ENCODE measurements around the gene LEMD3.

LEMD3 gene

DNA sequence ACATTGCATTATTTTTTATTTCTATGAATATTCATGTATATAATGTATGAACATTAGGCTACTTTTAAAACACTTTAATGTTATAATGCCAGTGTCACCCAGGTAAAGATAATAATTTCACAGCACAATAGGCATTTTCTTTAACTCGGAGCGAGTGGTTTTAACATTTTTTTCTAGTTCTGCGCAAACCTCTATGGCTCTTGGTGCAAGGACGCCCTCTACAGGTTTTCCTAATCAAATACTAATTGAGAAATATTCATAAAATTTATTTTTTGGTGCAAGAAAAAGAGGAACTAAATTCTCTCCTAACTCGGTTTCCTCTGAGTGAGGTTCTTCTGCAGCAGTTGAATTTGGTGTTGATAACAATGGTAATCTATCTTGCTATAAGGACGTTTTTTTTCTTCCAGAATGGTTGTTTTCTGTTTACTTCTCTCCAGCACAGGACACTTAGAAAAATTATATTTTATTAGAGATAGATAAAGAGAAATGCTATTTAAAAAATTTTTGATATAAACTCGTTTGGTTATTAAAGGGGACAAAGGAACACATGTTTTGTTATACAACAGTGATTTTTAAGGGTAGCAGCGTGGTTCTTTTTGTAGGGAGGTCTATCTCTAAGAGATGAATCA is 45.8 kb upstream of the LEMD3 start:
- no peak overlapping the region for H3K4me3 ChIP-seq (ENCODE audit: low read depth, low read length)
- no peak overlapping the region for H3K27ac ChIP-seq (ENCODE audit: extremely low read depth, low read depth, low read length)
- H3K36me3 ChIP-seq (ENCODE audit: control insufficient read depth in 2 of 2, insufficient read depth in 1 of 2, low read length in 2 of 2) = no peaks in the 10 kb centered on the region
- no peaks in the 10 kb centered on the region for H3K9me3 ChIP-seq (ENCODE audit: control insufficient read depth, insufficient read depth, low read depth, low read length)
- POLR2A ChIA-PET = no interaction called here
- peaks cover 7% of the 10 kb centered on the region for H3K4me1 ChIP-seq (ENCODE audit: control insufficient read depth, insufficient read depth, low read length)
- CTCF ChIA-PET = interaction anchor here (0.6 to 3.4 kb wide), 33 partner anchors 9 to 1688 kb away, joined by 3 to 22 read pairs (median 3); no protein-coding TSS in a partner anchor
- TF ChIP-seq, protein P1, sequence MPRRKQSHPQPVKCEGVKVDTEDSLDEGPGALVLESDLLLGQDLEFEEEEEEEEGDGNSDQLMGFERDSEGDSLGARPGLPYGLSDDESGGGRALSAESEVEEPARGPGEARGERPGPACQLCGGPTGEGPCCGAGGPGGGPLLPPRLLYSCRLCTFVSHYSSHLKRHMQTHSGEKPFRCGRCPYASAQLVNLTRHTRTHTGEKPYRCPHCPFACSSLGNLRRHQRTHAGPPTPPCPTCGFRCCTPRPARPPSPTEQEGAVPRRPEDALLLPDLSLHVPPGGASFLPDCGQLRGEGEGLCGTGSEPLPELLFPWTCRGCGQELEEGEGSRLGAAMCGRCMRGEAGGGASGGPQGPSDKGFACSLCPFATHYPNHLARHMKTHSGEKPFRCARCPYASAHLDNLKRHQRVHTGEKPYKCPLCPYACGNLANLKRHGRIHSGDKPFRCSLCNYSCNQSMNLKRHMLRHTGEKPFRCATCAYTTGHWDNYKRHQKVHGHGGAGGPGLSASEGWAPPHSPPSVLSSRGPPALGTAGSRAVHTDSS (tag by site-specific recombination; IDR thresholded peaks at IDR 0.05) = no peak
- TF ChIP-seq ZNF654 (tag by site-specific recombination; IDR thresholded peaks at IDR 0.05; ENCODE audit: low read depth) = peak; percentile 78
- no peak for TF ChIP-seq ZNF112 (tag by site-specific recombination; IDR thresholded peaks at IDR 0.05)
- no peak for TF ChIP-seq ZNF521 (tag by site-specific recombination; IDR thresholded peaks at IDR 0.05)
- TF ChIP-seq ZFP41 (tag by site-specific recombination; IDR thresholded peaks at IDR 0.05; ENCODE audit: borderline replicate concordance) = no peak
- TF ChIP-seq FEZF1 (tag by site-specific recombination; IDR thresholded peaks at IDR 0.05) = no peak
- no peak for TF ChIP-seq ZNF670 (tag by site-specific recombination; IDR thresholded peaks at IDR 0.05; ENCODE audit: low read depth)
- TF ChIP-seq, protein P2, sequence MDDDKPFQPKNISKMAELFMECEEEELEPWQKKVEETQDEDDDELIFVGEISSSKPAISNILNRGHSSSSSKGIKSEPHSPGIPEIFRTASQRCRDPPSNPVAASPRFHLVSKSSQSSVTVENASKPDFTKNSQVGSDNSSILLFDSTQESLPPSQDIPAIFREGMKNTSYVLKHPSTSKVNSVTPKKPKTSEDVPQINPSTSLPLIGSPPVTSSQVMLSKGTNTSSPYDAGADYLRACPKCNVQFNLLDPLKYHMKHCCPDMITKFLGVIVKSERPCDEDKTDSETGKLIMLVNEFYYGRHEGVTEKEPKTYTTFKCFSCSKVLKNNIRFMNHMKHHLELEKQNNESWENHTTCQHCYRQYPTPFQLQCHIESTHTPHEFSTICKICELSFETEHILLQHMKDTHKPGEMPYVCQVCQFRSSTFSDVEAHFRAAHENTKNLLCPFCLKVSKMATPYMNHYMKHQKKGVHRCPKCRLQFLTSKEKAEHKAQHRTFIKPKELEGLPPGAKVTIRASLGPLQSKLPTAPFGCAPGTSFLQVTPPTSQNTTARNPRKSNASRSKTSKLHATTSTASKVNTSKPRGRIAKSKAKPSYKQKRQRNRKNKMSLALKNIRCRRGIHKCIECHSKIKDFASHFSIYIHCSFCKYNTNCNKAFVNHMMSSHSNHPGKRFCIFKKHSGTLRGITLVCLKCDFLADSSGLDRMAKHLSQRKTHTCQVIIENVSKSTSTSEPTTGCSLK (tag by site-specific recombination; IDR thresholded peaks at IDR 0.05) = no peak
- TF ChIP-seq ZNF660 (tag by site-specific recombination; IDR thresholded peaks at IDR 0.05) = 0 out of 2 replicates have a peak, but pooled peaks have one; percentile 55
- no peak for TF ChIP-seq ZNF302 (tag by site-specific recombination; IDR thresholded peaks at IDR 0.05; ENCODE audit: low read depth)
- no peak for TF ChIP-seq ZNF223 (tag by site-specific recombination; IDR thresholded peaks at IDR 0.05)
- no peak for TF ChIP-seq TCF7L2 (IDR thresholded peaks at IDR 0.05; ENCODE audit: borderline replicate concordance, low read depth, low read length)
- no peak for TF ChIP-seq ZNF677 (tag by site-specific recombination; IDR thresholded peaks at IDR 0.05)
- TF ChIP-seq, protein P3, sequence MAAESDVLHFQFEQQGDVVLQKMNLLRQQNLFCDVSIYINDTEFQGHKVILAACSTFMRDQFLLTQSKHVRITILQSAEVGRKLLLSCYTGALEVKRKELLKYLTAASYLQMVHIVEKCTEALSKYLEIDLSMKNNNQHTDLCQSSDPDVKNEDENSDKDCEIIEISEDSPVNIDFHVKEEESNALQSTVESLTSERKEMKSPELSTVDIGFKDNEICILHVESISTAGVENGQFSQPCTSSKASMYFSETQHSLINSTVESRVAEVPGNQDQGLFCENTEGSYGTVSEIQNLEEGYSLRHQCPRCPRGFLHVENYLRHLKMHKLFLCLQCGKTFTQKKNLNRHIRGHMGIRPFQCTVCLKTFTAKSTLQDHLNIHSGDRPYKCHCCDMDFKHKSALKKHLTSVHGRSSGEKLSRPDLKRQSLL (tag by site-specific recombination; IDR thresholded peaks at IDR 0.05) = no peak
- TF ChIP-seq ZNF785 (tag by site-specific recombination; IDR thresholded peaks at IDR 0.05) = no peak
- TF ChIP-seq ZNF114 (tag by site-specific recombination; IDR thresholded peaks at IDR 0.05) = no peak
- no peak for TF ChIP-seq ZNF837 (tag by site-specific recombination; IDR thresholded peaks at IDR 0.05)
- TF ChIP-seq ZNF791 (tag by site-specific recombination; IDR thresholded peaks at IDR 0.05) = no peak
- no peak for TF ChIP-seq ZNF48 (tag by site-specific recombination; IDR thresholded peaks at IDR 0.05)
- TF ChIP-seq ZNF433 (tag by site-specific recombination; IDR thresholded peaks at IDR 0.05; ENCODE audit: low read depth) = no peak
- TF ChIP-seq, protein P4, sequence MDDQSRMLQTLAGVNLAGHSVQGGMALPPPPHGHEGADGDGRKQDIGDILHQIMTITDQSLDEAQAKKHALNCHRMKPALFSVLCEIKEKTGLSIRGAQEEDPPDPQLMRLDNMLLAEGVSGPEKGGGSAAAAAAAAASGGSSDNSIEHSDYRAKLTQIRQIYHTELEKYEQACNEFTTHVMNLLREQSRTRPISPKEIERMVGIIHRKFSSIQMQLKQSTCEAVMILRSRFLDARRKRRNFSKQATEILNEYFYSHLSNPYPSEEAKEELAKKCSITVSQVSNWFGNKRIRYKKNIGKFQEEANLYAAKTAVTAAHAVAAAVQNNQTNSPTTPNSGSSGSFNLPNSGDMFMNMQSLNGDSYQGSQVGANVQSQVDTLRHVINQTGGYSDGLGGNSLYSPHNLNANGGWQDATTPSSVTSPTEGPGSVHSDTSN (CRISPR knock-in tag; IDR thresholded peaks at IDR 0.05) = no peak
- TF ChIP-seq ZNF830 (tag by site-specific recombination; IDR thresholded peaks at IDR 0.05; ENCODE audit: low read depth) = no peak
- TF ChIP-seq ZNF140 (tag by site-specific recombination; IDR thresholded peaks at IDR 0.05) = no peak
- TF ChIP-seq, protein P5, sequence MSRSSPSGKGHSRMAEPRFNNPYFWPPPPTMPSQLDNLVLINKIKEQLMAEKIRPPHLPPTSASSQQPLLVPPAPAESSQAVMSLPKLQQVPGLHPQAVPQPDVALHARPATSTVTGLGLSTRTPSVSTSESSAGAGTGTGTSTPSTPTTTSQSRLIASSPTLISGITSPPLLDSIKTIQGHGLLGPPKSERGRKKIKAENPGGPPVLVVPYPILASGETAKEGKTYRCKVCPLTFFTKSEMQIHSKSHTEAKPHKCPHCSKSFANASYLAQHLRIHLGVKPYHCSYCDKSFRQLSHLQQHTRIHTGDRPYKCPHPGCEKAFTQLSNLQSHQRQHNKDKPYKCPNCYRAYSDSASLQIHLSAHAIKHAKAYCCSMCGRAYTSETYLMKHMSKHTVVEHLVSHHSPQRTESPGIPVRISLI (tag by site-specific recombination; IDR thresholded peaks at IDR 0.05) = peak; percentile 82; the same call in 1 of the 2 replicates
- TF ChIP-seq ZBTB7A (tag by site-specific recombination; IDR thresholded peaks at IDR 0.05; ENCODE audit: low read depth) = no peak
- TF ChIP-seq ZNF777 (tag by site-specific recombination; IDR thresholded peaks at IDR 0.05; ENCODE audit: borderline replicate concordance) = no peak
- no peak for TF ChIP-seq ZEB2 (tag by site-specific recombination; IDR thresholded peaks at IDR 0.05)
- TF ChIP-seq ZNF544 (tag by site-specific recombination; IDR thresholded peaks at IDR 0.05) = no peak
- TF ChIP-seq, protein P6, sequence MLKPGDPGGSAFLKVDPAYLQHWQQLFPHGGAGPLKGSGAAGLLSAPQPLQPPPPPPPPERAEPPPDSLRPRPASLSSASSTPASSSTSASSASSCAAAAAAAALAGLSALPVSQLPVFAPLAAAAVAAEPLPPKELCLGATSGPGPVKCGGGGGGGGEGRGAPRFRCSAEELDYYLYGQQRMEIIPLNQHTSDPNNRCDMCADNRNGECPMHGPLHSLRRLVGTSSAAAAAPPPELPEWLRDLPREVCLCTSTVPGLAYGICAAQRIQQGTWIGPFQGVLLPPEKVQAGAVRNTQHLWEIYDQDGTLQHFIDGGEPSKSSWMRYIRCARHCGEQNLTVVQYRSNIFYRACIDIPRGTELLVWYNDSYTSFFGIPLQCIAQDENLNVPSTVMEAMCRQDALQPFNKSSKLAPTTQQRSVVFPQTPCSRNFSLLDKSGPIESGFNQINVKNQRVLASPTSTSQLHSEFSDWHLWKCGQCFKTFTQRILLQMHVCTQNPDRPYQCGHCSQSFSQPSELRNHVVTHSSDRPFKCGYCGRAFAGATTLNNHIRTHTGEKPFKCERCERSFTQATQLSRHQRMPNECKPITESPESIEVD (tag by site-specific recombination; IDR thresholded peaks at IDR 0.05) = 0 out of 2 replicates have a peak, but pooled peaks have one; percentile 33
- TF ChIP-seq MEIS1 (CRISPR knock-in tag; IDR thresholded peaks at IDR 0.05; ENCODE audit: borderline replicate concordance) = no peak

Measured in HEK293 (cell line).